Muscle layer of duodenum (tissue), 2 donors: Measurements from ENCODE around the gene SSR1.
"Not testable (repeated sequence)": the region's sequence is repeated elsewhere in the genome, so short reads cannot be mapped to it uniquely, and the experiment has no call there.

Experiments used
- H3K27ac ChIP-seq: one replicate; pipeline ENCODE4 v1.7.0; 2013; ENCODE audit warnings: mild to moderate bottlenecking, low read length
- H3K27me3 ChIP-seq: one replicate; pipeline ENCODE4 v1.7.0; 2013; ENCODE audit warnings: low read depth, mild to moderate bottlenecking, control low read depth, low read length
- H3K36me3 ChIP-seq, 2 donors: one replicate each; pipeline ENCODE4 v1.7.0; 2013; ENCODE audit warnings: low read length in 2 of 2, control low read depth in 1 of 2, mild to moderate bottlenecking in 1 of 2; ENCODE audit not compliant: insufficient read depth in 2 of 2, control insufficient read depth in 1 of 2
- H3K4me1 ChIP-seq, 2 donors: one replicate each; pipeline ENCODE4 v1.7.0; 2013; ENCODE audit warnings: low read length in 2 of 2, mild to moderate bottlenecking in 2 of 2, control low read depth in 1 of 2, moderate library complexity in 1 of 2; ENCODE audit not compliant: insufficient read depth in 2 of 2, control insufficient read depth in 1 of 2
- H3K4me3 ChIP-seq, 2 donors: one replicate each; pipeline ENCODE4 v1.7.0; 2013; ENCODE audit warnings: low read length in 2 of 2, low read depth in 1 of 2, mild to moderate bottlenecking in 1 of 2
- H3K9me3 ChIP-seq, 2 donors: one replicate each; pipeline ENCODE4 v1.7.0; 2013; ENCODE audit warnings: low read length in 2 of 2, control low read depth in 1 of 2, mild to moderate bottlenecking in 1 of 2; ENCODE audit not compliant: control insufficient read depth in 1 of 2
- donor health status: healthy.

Gene SSR1

DNA sequence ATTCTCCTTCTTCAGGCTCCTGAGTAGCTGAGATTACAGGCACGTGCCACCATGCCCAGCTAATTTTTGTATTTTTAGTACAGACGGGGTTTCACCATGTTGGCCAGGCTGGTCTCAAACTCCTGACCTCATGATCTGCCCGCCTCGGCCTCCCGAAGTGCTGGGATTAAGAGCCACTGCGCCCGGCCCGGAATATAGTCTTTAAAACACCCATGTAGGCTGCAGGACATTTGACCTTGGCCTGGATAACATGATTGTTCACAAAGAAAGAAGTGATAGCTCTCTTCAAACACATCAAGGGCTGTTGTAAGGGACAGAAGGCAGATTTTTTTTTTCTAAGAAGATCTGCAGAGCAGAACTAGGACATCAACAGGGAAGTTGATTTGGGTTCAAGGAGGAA is 38.5 kb downstream of the SSR1 start:
- H3K27ac ChIP-seq, H3K4me3 ChIP-seq, H3K27me3 ChIP-seq, H3K36me3 ChIP-seq, H3K4me1 ChIP-seq, H3K9me3 ChIP-seq: not testable (repeated sequence)

DNA sequence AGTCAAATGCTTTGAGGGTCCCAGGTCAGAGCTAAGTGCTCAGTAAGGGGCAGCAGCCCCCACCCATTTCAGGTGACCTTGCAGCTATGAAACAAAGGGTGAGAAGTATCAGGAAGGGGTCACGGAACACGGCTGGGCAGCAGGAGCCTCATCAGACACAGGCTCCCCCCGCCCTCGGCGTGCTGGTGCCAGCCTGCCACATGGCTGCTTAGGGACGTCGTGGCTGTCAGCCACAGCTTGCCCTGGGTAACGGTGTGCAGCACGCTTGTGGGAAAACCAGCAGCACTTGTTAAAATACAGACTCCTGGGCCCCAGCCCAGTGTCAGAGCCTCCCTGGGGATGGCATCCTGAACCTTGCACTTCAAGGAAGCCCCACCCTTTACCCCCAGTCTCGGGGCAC is 39.3 kb downstream of the SSR1 start:
- H3K27ac ChIP-seq = no peak overlapping the region
- no peak overlapping the region for H3K4me3 ChIP-seq
- no peaks in the 10 kb centered on the region for H3K36me3 ChIP-seq
- no peaks in the 10 kb centered on the region for H3K27me3 ChIP-seq
- H3K9me3 ChIP-seq = no peaks in the 10 kb centered on the region
- H3K4me1 ChIP-seq = no peaks in the 10 kb centered on the region

DNA sequence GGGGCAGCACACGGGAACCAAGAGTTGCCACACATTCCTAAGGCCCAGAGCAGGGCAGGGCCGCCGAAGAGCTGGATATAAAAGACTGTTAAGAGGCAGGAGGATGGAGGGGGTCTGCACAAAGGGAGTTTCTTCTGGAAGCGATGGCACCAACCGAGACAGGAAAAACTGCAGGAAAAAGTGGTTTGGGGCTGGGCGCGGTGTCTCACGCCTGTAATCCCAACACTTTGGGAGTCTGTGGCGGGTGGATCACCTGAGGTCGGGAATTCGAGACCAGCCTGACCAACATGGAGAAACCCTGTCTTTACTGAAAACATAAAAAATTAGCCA is 41.8 kb downstream of the SSR1 start:
- H3K27me3 ChIP-seq = no peaks in the 10 kb centered on the region
- no peak overlapping the region for H3K27ac ChIP-seq
- H3K9me3 ChIP-seq = no peaks in the 10 kb centered on the region
- no peak overlapping the region for H3K4me3 ChIP-seq
- H3K36me3 ChIP-seq = no peaks in the 10 kb centered on the region
- H3K4me1 ChIP-seq = peaks cover 0 to 7% of the 10 kb centered on the region in 2 donors

GRCh38 chr6:7270320-7271204 is 42.4 kb downstream of the SSR1 start:
- H3K4me1 ChIP-seq = peaks cover 0 to 7% of the 10 kb centered on the region in 2 donors
- H3K27me3 ChIP-seq = no peaks in the 10 kb centered on the region
- H3K27ac ChIP-seq = no peak overlapping the region
- H3K9me3 ChIP-seq = no peaks in the 10 kb centered on the region
- H3K4me3 ChIP-seq = no peak overlapping the region
- H3K36me3 ChIP-seq = no peaks in the 10 kb centered on the region

DNA sequence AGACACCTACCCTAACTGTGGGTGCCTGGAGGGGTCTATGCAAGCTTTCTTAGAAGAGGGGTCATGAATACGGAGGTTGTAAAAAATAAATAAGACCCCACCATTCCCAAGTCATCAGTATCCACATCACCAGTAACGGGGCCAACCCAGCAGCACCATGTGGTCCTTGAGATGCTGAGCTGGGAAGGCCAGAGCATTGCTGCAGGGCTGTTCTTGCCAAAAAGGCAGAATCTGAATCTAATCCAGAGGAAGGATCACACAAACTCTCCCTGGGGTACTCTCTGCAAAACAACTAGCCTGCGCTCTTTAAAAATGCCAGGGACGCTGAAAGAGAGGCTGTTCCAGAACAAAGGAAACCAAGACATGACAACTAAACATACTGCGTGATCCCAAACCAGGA is 43.2 kb downstream of the SSR1 start:
- Histone ChIP-seq H3K36me3 (no peaks in the 10 kb centered on the region), H3K27ac (no peak overlapping the region), H3K4me1 (peaks cover 0 to 7% of the 10 kb centered on the region in 2 donors)

DNA sequence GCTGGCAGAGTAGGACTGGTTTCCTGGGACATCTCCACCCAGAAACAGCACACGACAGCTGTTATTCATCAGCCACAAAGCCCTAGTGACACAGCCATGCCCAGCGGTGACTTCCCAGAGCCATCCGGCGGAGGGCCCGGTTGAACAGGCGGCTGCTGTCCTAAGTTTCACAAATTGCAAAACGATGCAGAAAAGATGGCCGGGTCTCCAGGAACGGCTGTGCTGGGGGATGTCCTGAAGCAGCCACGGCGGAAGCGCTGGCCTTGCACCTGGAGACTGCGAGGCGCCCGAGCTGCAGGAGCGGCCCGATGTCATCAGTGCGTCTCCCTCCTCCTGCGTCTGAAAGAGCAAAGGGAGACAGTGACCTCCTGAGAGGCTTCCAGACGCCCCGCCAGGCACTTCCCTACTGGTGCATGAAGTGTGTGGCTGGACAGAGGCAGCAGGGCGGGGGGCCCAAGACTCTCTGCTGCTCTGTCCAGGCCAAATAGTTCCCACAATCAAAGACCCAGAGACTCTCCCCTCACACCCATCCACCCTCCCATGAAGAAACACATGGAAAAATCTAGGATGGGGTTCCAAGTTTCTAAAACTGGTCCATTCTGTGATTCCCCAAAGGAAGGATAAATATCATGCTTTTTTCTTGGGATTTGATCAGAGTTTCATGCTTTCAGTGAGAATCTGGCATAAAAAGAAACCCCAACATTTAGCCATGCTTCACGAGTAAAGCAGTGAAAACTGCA is 44.0 kb downstream of the SSR1 start:
- H3K9me3 ChIP-seq = no peaks in the 10 kb centered on the region
- no peaks in the 10 kb centered on the region for H3K36me3 ChIP-seq
- H3K27me3 ChIP-seq = no peaks in the 10 kb centered on the region
- H3K4me1 ChIP-seq = peaks cover 0 to 7% of the 10 kb centered on the region in 2 donors
- no peak overlapping the region for H3K27ac ChIP-seq
- H3K4me3 ChIP-seq = no peak overlapping the region

More for the DNA sequence above, 43.2 kb downstream of the SSR1 start:
- Histone ChIP-seq H3K9me3 (no peaks in the 10 kb centered on the region), H3K27me3 (no peaks in the 10 kb centered on the region), H3K4me3 (no peak overlapping the region)

- Histone ChIP-seq H3K9me3 (no peaks in the 10 kb centered on the region), H3K27me3 (no peaks in the 10 kb centered on the region), H3K4me3 (no peak overlapping the region), H3K27ac (no peak overlapping the region), H3K36me3 (no peaks in the 10 kb centered on the region), H3K4me1 (peaks cover 0 to 7% of the 10 kb centered on the region in 2 donors)
These were observed 44.6 kb downstream of the SSR1 start for GRCh38 chr6:7268362-7268761.

DNA sequence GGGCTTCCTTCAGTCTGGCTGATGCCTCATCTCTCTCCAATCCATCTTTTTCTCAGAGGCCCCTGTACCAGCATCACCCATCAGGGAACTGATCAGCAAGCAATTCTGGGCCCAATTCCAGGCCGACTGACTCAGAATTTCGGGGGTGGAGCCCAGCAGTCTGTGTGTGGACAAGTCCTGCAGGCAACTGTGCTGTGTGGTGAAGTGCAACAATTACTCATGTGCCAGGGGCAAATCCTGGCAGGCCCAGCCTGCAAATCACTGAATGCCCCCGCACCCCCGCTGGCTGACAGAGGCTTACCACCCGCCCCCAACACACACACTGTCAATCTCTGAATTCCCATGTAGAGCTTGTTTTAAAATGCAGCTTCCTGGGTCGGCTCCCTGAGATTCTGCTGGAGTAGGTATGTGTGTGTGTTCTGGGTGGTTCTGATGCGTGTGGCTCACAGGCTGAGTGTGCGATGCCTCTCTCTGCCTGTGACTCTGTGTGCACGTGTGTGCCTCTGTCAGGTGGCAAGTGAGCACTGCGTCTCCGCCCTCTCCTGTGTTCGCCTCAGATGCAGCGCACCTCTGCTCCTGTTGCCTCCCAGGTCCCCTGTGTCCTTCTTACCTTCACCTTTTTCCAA is 45.4 kb downstream of the SSR1 start:
- H3K27ac ChIP-seq = no peak overlapping the region
- no peaks in the 10 kb centered on the region for H3K9me3 ChIP-seq
- H3K4me3 ChIP-seq = no peak overlapping the region
- H3K27me3 ChIP-seq = no peaks in the 10 kb centered on the region
- no peaks in the 10 kb centered on the region for H3K36me3 ChIP-seq
- peaks cover 0 to 7% of the 10 kb centered on the region in 2 donors for H3K4me1 ChIP-seq

DNA sequence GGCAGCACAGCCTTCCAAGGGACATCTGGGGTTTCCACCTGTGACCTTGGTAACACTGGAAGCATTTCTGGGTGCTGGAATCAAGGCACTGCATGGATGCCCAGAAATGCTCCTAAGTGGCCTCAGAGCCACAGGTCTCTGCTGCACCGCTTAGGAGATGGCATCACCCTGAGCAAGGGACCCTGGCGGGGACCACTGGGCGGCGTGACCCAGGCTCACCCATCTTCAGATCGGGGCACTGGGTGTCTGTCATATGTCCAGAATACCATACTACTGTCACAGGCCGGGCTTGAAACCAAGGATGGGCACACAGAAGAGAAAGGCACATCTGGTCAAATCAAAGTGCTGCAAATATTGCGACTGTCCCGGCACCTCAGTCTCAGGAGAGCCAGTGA is 45.9 kb downstream of the SSR1 start:
- Histone ChIP-seq H3K9me3 (no peaks in the 10 kb centered on the region), H3K27me3 (no peaks in the 10 kb centered on the region), H3K27ac (no peak overlapping the region), H3K36me3 (no peaks in the 10 kb centered on the region), H3K4me3 (no peak overlapping the region), H3K4me1 (peaks cover 0 to 7% of the 10 kb centered on the region in 2 donors)

DNA sequence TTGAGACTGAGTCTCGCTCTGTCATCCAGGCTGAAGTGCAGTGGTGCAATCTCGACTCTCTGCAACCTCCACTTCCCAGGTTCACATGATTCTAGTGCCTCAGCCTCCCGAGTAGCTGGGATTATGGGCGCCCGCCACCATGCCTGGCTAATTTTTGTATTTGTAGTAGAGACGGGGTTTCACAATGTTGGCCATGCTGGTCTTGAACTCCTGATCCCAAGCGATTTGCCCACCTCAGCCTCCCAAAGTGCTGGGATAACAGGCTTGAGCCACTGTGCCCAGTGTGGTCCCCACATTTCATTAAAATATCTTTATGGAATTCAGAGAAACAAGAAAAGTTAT is 47.6 kb downstream of the SSR1 start:
- H3K27ac ChIP-seq, H3K4me3 ChIP-seq, H3K9me3 ChIP-seq, H3K27me3 ChIP-seq, H3K36me3 ChIP-seq: not testable (repeated sequence)
- peaks cover 9 to 14% of the 10 kb centered on the region in 2 donors for H3K4me1 ChIP-seq

- peaks cover 9 to 15% of the 10 kb centered on the region in 2 donors for H3K4me1 ChIP-seq
These were observed 48.2 kb downstream of the SSR1 start for GRCh38 chr6:7264686-7265384.

More at GRCh38 chr6:7264686-7265384, 48.2 kb downstream of the SSR1 start:
- Histone ChIP-seq H3K4me3 (no peak overlapping the region), H3K9me3 (no peaks in the 10 kb centered on the region), H3K27ac (no peak overlapping the region), H3K36me3 (no peaks in the 10 kb centered on the region), H3K27me3 (no peaks in the 10 kb centered on the region)
